ENCODE data around the gene CDYL2.

The CDYL2 gene

GRCh38 chr16:80639636-80640035 lies 164.8 kb downstream of the CDYL2 start:
- DNase-seq (ENCODE audit: extremely low spot score) = no peak
- CTCF ChIA-PET = interaction anchor here (1.3 kb wide), 1 partner anchor 41 kb away, joined by 3 read pairs; no protein-coding TSS in a partner anchor
- POLR2A ChIA-PET = no interaction called here
- TF ChIP-seq CTCF (IDR thresholded peaks at IDR 0.05; ENCODE audit: control extremely low read depth, extremely low read depth, low read depth, missing control alignments) = no peak

- ChIA-PET CTCF (interaction anchor here (1.4 kb wide), 1 partner anchor 18 kb away, joined by 5 read pairs; no protein-coding TSS in a partner anchor), POLR2A (no interaction called here)
- no peak for DNase-seq (ENCODE audit: extremely low spot score)
- no peak for TF ChIP-seq CTCF (IDR thresholded peaks at IDR 0.05; ENCODE audit: control extremely low read depth, extremely low read depth, low read depth, missing control alignments)
These were observed 166.8 kb downstream of the CDYL2 start for GRCh38 chr16:80637621-80638020.

GRCh38 chr16:80631581-80631980 lies 172.8 kb downstream of the CDYL2 start:
- ChIA-PET POLR2A (no interaction called here), CTCF (no interaction called here)
- no peak for TF ChIP-seq CTCF (IDR thresholded peaks at IDR 0.05; ENCODE audit: control extremely low read depth, extremely low read depth, low read depth, missing control alignments)
- DNase-seq (ENCODE audit: extremely low spot score) = no peak

- DNase-seq (ENCODE audit: extremely low spot score) = no peak
- ChIA-PET POLR2A (no interaction called here), CTCF (interaction anchor here (1.9 to 2.6 kb wide), 2 partner anchors 20 to 48 kb away, joined by 4 to 7 read pairs; no protein-coding TSS in a partner anchor)
- no peak for TF ChIP-seq CTCF (IDR thresholded peaks at IDR 0.05; ENCODE audit: control extremely low read depth, extremely low read depth, low read depth, missing control alignments)
These were observed 176.1 kb downstream of the CDYL2 start for GRCh38 chr16:80628254-80628653.

- ChIA-PET CTCF (interaction anchor here (1.9 to 2.6 kb wide), 2 partner anchors 18 to 47 kb away, joined by 4 to 7 read pairs; no protein-coding TSS in a partner anchor), POLR2A (no interaction called here)
- TF ChIP-seq CTCF (IDR thresholded peaks at IDR 0.05; ENCODE audit: control extremely low read depth, extremely low read depth, low read depth, missing control alignments) = no peak
- peak; percentile 70 for DNase-seq (ENCODE audit: extremely low spot score)
These were observed 177.3 kb downstream of the CDYL2 start for GRCh38 chr16:80627108-80627507.

GRCh38 chr16:80623376-80623775 lies 181.0 kb downstream of the CDYL2 start:
- POLR2A ChIA-PET = no interaction called here
- CTCF ChIA-PET = interaction anchor here (0.9 to 2.2 kb wide), 3 partner anchors 10 to 97 kb away, joined by 3 to 10 read pairs (median 6); no protein-coding TSS in a partner anchor
- no peak for TF ChIP-seq CTCF (IDR thresholded peaks at IDR 0.05; ENCODE audit: control extremely low read depth, extremely low read depth, low read depth, missing control alignments)
- no peak for DNase-seq (ENCODE audit: extremely low spot score)
